ENCODE data around the gene RASSF7.

DNA sequence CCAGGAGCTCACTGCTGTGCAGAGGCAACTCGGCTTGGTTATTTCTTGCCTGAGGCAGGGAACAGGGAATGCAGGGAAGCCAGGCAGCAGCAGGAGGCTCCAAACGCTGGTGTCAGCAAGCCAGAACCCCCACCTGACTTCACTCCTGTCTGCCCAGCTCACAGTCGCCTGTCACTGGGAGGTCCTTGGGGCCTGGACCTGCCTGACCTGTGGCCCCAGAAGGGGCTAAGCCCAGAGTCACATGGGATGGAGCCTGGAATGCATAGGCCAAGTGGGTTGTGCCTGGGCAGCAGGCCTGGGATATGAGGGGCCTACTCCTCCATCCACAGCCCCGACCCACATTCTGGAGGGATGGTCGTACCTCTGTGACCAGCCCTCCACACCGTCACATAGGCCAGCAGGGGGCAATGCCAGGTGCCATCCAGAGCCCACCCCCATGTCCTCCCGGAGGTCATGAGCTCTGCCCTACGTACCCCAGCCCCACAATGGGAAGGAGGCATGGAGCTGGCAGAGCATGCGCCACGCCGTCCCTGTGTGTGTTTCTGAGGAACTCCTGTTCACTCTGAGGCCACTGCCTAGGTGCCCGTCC, 5.2 kb downstream of the RASSF7 start:
- TF ChIP-seq, protein P1, sequence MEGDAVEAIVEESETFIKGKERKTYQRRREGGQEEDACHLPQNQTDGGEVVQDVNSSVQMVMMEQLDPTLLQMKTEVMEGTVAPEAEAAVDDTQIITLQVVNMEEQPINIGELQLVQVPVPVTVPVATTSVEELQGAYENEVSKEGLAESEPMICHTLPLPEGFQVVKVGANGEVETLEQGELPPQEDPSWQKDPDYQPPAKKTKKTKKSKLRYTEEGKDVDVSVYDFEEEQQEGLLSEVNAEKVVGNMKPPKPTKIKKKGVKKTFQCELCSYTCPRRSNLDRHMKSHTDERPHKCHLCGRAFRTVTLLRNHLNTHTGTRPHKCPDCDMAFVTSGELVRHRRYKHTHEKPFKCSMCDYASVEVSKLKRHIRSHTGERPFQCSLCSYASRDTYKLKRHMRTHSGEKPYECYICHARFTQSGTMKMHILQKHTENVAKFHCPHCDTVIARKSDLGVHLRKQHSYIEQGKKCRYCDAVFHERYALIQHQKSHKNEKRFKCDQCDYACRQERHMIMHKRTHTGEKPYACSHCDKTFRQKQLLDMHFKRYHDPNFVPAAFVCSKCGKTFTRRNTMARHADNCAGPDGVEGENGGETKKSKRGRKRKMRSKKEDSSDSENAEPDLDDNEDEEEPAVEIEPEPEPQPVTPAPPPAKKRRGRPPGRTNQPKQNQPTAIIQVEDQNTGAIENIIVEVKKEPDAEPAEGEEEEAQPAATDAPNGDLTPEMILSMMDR (IDR thresholded peaks at IDR 0.05) = no peak
- no peak for TF ChIP-seq POLR2A (IDR thresholded peaks at IDR 0.05)
